Upper lobe of left lung (tissue), 4 donors: ENCODE measurements around the gene PRKG1.

ENCODE experiments used
- CTCF ChIP-seq, 6 experiments: fragments of 450-650 bp in 4 of 6; fragments of 200-600 bp in 2 of 6; sonication (generic) in 2 of 6; IDR thresholded peaks; one replicate each; pipeline ENCODE4 v1.5.1; 2016 to 2019; ENCODE audit warnings: antibody characterized with exemption in 6 of 6
- POLR2A ChIP-seq, 4 donors: fragments of 450-650 bp; IDR thresholded peaks; one replicate each; pipeline ENCODE4 v1.5.1; 2016 to 2017; ENCODE audit warnings: antibody characterized with exemption in 4 of 4, mild to moderate bottlenecking in 2 of 4
- POLR2AphosphoS5 ChIP-seq, 2 donors: sonication (generic); formaldehyde crosslinking; IDR thresholded peaks; one replicate each; pipeline ENCODE4 v1.5.1; 2017; ENCODE audit warnings: antibody characterized with exemption in 2 of 2

DNA sequence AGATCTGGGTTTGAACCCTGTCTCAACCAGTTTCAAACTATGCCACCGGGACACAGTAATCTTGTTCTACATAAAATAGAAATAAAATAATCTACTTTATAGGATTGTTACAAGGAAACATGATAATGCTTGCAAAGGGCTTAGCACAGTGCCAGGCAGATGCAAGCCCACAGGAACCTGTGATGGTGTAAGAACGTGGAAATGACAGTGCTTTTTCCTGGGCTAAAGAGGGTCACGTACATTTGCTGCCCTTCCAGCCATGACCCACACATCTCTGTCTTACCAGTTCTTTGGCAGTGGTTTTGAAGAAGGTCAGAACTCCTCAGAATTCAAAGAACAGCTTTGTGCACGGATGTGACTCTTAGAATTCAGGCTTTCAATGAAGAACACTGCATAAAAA, 342.2 kb downstream of the PRKG1 start:
- TF ChIP-seq POLR2AphosphoS5 (IDR thresholded peaks at IDR 0.05), result no peak
- no peak for TF ChIP-seq POLR2A (IDR thresholded peaks at IDR 0.05)
- TF ChIP-seq CTCF (IDR thresholded peaks at IDR 0.05), result no peak
